ENCODE measurements around the gene EXOC5. TPM values are rescaled to one million over a fixed set of nuclear protein-coding genes. Genes with fewer than 3 reads are reported as not detected.
"Not testable (repeated sequence)": the region's sequence is repeated elsewhere in the genome, so short reads cannot be mapped to it uniquely, and the experiment has no call there.

EXOC5 gene
- polyA plus RNA-seq, 1 experiment = 24.0 TPM

GRCh38 chr14:57221931-57222330, 46.8 kb downstream of the EXOC5 start:
- ChIA-PET POLR2A (no interaction called here), CTCF (no interaction called here)
- DNase-seq (ENCODE audit: low read depth) = no peak
- TF ChIP-seq CTCF (IDR thresholded peaks at IDR 0.05; ENCODE audit: insufficient read depth, low read depth, low read length) = no peak
- H3K4me3 ChIP-seq (ENCODE audit: low read depth, low read length) = no peak overlapping the region
- no peaks in the 10 kb centered on the region for H3K27me3 ChIP-seq (ENCODE audit: control insufficient read depth, insufficient read depth, low read length)
- H3K36me3 ChIP-seq (ENCODE audit: control insufficient read depth, insufficient read depth, low read length) = no peaks in the 10 kb centered on the region

- no peak for DNase-seq (ENCODE audit: low read depth)
- no peak for TF ChIP-seq CTCF (IDR thresholded peaks at IDR 0.05; ENCODE audit: insufficient read depth, low read depth, low read length)
- Histone ChIP-seq H3K36me3 (ENCODE audit: control insufficient read depth, insufficient read depth, low read length) (peaks cover 3% of the 10 kb centered on the region), H3K4me3 (ENCODE audit: low read depth, low read length) (no peak overlapping the region), H3K27me3 (ENCODE audit: control insufficient read depth, insufficient read depth, low read length) (no peaks in the 10 kb centered on the region)
- ChIA-PET CTCF (no interaction called here), POLR2A (no interaction called here)
Observed at GRCh38 chr14:57212919-57213318, 55.8 kb downstream of the EXOC5 start.

- Histone ChIP-seq H3K27me3 (ENCODE audit: control insufficient read depth, insufficient read depth, low read length) (no peaks in the 10 kb centered on the region), H3K36me3 (ENCODE audit: control insufficient read depth, insufficient read depth, low read length) (peaks cover 1% of the 10 kb centered on the region; the same call in 1 of the 2 replicates), H3K4me3 (ENCODE audit: low read depth, low read length) (no peak overlapping the region)
- peak; percentile 49 for DNase-seq (ENCODE audit: low read depth)
- ChIA-PET CTCF (no interaction called here), POLR2A (interaction anchor here (1.2 kb wide), 1 partner anchor 60 kb away, joined by 3 read pairs; no protein-coding TSS in a partner anchor)
- no peak for TF ChIP-seq CTCF (IDR thresholded peaks at IDR 0.05; ENCODE audit: insufficient read depth, low read depth, low read length)
Observed at GRCh38 chr14:57209561-57209960, 59.1 kb downstream of the EXOC5 start.

- ChIA-PET POLR2A (no interaction called here), CTCF (no interaction called here)
- Histone ChIP-seq H3K4me3 (ENCODE audit: low read depth, low read length) (no peak overlapping the region), H3K27me3 (ENCODE audit: control insufficient read depth, insufficient read depth, low read length) (no peaks in the 10 kb centered on the region), H3K36me3 (ENCODE audit: control insufficient read depth, insufficient read depth, low read length) (no peaks in the 10 kb centered on the region)
- TF ChIP-seq CTCF (IDR thresholded peaks at IDR 0.05; ENCODE audit: insufficient read depth, low read depth, low read length) = no peak
- no peak for DNase-seq (ENCODE audit: low read depth)
Observed at GRCh38 chr14:57205938-57206337, 62.8 kb downstream of the EXOC5 start.

- POLR2A ChIA-PET = not testable (repeated sequence)
Observed at GRCh38 chr14:57202672-57203071, 66.0 kb downstream of the EXOC5 start.

GRCh38 chr14:57199921-57200320, 68.8 kb downstream of the EXOC5 start:
- DNase-seq (ENCODE audit: low read depth) = no peak
- CTCF ChIA-PET = no interaction called here
- H3K27me3 ChIP-seq (ENCODE audit: control insufficient read depth, insufficient read depth, low read length) = no peaks in the 10 kb centered on the region
- no peaks in the 10 kb centered on the region for H3K36me3 ChIP-seq (ENCODE audit: control insufficient read depth, insufficient read depth, low read length)
- POLR2A ChIA-PET = interaction anchor here (0.5 kb wide), 1 partner anchor 898 kb away, joined by 5 read pairs; no protein-coding TSS in a partner anchor
- no peak overlapping the region for H3K4me3 ChIP-seq (ENCODE audit: low read depth, low read length)
- TF ChIP-seq CTCF (IDR thresholded peaks at IDR 0.05; ENCODE audit: insufficient read depth, low read depth, low read length) = no peak

More at GRCh38 chr14:57202672-57203071, 66.0 kb downstream of the EXOC5 start:
- H3K27me3 ChIP-seq (ENCODE audit: control insufficient read depth, insufficient read depth, low read length); DNase-seq (ENCODE audit: low read depth); H3K4me3 ChIP-seq (ENCODE audit: low read depth, low read length); CTCF ChIA-PET; H3K36me3 ChIP-seq (ENCODE audit: control insufficient read depth, insufficient read depth, low read length): not testable (repeated sequence)
